H1 (cell line): ENCODE data around the gene KCNMA1. TPM values are rescaled to one million over a fixed set of nuclear protein-coding genes. Genes with fewer than 3 reads are reported as not detected.

Experiments
- CTCF ChIA-PET: fragments of 300-600 bp; sonication (Branson Sonifier 250); formaldehyde crosslinking; loops from one replicate; lab custom pipeline; 2021; ENCODE audit not compliant: partially characterized antibody; lab: Charles Lee
- POLR2A ChIA-PET: fragments of 300-600 bp; sonication (Branson Sonifier 250); formaldehyde crosslinking; loops from one replicate; lab custom pipeline; 2021; ENCODE audit warnings: inconsistent platforms; ENCODE audit not compliant: partially characterized antibody; lab: Charles Lee
- DNase-seq, 2 experiments: peaks; one replicate each; pipeline versions ENCODE4 v3.0.0 to v3.0.0-alpha.2; 2010 to 2022; ENCODE audit warnings: low spot score in 2 of 2, low read depth in 1 of 2, mixed read lengths in 1 of 2
- FAIRE-seq: peaks from 2 replicates; lab custom pipeline; 2011; peaks lifted over from hg19 to GRCh38; lab: Jason Lieb, UNC
- H2AFZ ChIP-seq: 2 replicates; pipeline ENCODE4 v1.8.1; 2012; ENCODE audit warnings: low read length, inconsistent platforms
- H2AK5ac ChIP-seq: 2 replicates; pipeline ENCODE4 v1.6.1; 2013; ENCODE audit warnings: low read depth, low read length
- H2BK120ac ChIP-seq: replicated peaks from 2 replicates; pipeline ENCODE3; 2013; ENCODE audit warnings: low read depth, low read length, inconsistent platforms
- H2BK12ac ChIP-seq: 2 replicates; pipeline ENCODE4 v1.6.1; 2013; ENCODE audit warnings: low read depth, low read length
- H2BK15ac ChIP-seq: 2 replicates; pipeline ENCODE4 v1.6.1; 2013; ENCODE audit warnings: low read length
- H2BK20ac ChIP-seq: 2 replicates; pipeline ENCODE4 v1.6.1; 2013; ENCODE audit warnings: low read length
- H2BK5ac ChIP-seq: 2 replicates; pipeline ENCODE4 v1.6.1; 2013; ENCODE audit warnings: low read depth, low read length
- H3K14ac ChIP-seq: 2 replicates; pipeline ENCODE4 v1.6.1; 2013; ENCODE audit warnings: inconsistent platforms; ENCODE audit not compliant: insufficient read length
- H3K18ac ChIP-seq: 2 replicates; pipeline ENCODE4 v1.6.1; 2013; ENCODE audit warnings: low read length; ENCODE audit errors: extremely low read depth
- H3K23ac ChIP-seq: 2 replicates; pipeline ENCODE4 v1.6.1; 2013; ENCODE audit warnings: inconsistent platforms; ENCODE audit not compliant: insufficient read length
- H3K23me2 ChIP-seq: 2 replicates; pipeline ENCODE4 v1.6.1; 2013; ENCODE audit warnings: low read depth, low read length
- H3K27ac ChIP-seq: 2 replicates; pipeline ENCODE4 v1.6.1; 2011; ENCODE audit warnings: low read depth, low read length, inconsistent platforms
- H3K27me3 ChIP-seq, 4 experiments: replicated peaks in 1 of 4; 1 replicate in 1 of 4; 2 replicates in 3 of 4; pipeline versions ENCODE4 v1.6.1 to v1.8.1; 2011 to 2013; ENCODE audit warnings: low read length in 3 of 4, mild to moderate bottlenecking in 3 of 4, inconsistent platforms in 2 of 4, mixed read lengths in 2 of 4, moderate library complexity in 1 of 4; ENCODE audit not compliant: control insufficient read depth in 3 of 4, insufficient read depth in 3 of 4; ENCODE audit errors: extremely low read depth in 1 of 4
- H3K36me3 ChIP-seq, 4 experiments: 2 replicates each; pipeline versions ENCODE4 v1.6.1 to v1.8.1; 2011 to 2013; ENCODE audit warnings: mild to moderate bottlenecking in 4 of 4, low read length in 3 of 4, moderate library complexity in 2 of 4, control low read depth in 1 of 4, inconsistent platforms in 1 of 4; ENCODE audit not compliant: insufficient read depth in 4 of 4, control insufficient read depth in 2 of 4
- H3K4ac ChIP-seq: replicated peaks from 2 replicates; pipeline ENCODE3; 2013; ENCODE audit warnings: low read length, low read depth, mixed read lengths, inconsistent platforms; ENCODE audit not compliant: insufficient read length
- H3K4me1 ChIP-seq, 4 experiments: replicated peaks in 1 of 4; 1 replicate in 1 of 4; 2 replicates in 3 of 4; pipeline versions ENCODE4 v1.6.1 to v1.8.1; 2011 to 2013; ENCODE audit warnings: low read length in 3 of 4, inconsistent platforms in 2 of 4, mixed read lengths in 1 of 4; ENCODE audit not compliant: insufficient read depth in 4 of 4, control insufficient read depth in 3 of 4
- H3K4me2 ChIP-seq, 2 experiments: 2 replicates each; pipeline versions ENCODE4 v1.6.1 to v1.8.1; 2011 to 2013; ENCODE audit warnings: low read depth in 2 of 2, low read length in 2 of 2, control low read depth in 1 of 2, inconsistent platforms in 1 of 2, mild to moderate bottlenecking in 1 of 2; ENCODE audit not compliant: insufficient read depth in 1 of 2
- H3K4me3 ChIP-seq, 4 experiments: fragments of 200-600, 300-600 bp in 1 of 4; sonication (generic), shearing (Covaris generic), sonication (Bioruptor Twin) in 1 of 4; 2 replicates each; pipeline versions ENCODE4 v1.5.1 to v1.8.1; 2011 to 2016; ENCODE audit warnings: low read length in 4 of 4, low read depth in 3 of 4, control low read depth in 2 of 4, inconsistent platforms in 2 of 4, mild to moderate bottlenecking in 2 of 4, mixed read lengths in 1 of 4, moderate library complexity in 1 of 4; ENCODE audit not compliant: insufficient read depth in 2 of 4; ENCODE audit errors: extremely low read depth in 1 of 4
- H3K56ac ChIP-seq: replicated peaks from 2 replicates; pipeline ENCODE3; 2013; ENCODE audit warnings: low read depth, mild to moderate bottlenecking, mixed read lengths, low read length, inconsistent platforms; ENCODE audit not compliant: insufficient read length
- H3K79me1 ChIP-seq: 2 replicates; pipeline ENCODE4 v1.6.1; 2013; ENCODE audit warnings: low read depth, low read length, control low read depth
- H3K79me2 ChIP-seq, 2 experiments: 2 replicates each; pipeline versions ENCODE4 v1.6.1 to v1.8.1; 2012 to 2013; ENCODE audit warnings: low read length in 2 of 2, mild to moderate bottlenecking in 2 of 2, inconsistent platforms in 1 of 2; ENCODE audit not compliant: insufficient read depth in 2 of 2, control insufficient read depth in 1 of 2
- H3K9ac ChIP-seq, 4 experiments: replicated peaks in 1 of 4; 1 replicate in 1 of 4; 2 replicates in 3 of 4; pipeline versions ENCODE4 v1.6.1 to v1.8.1; 2011 to 2013; ENCODE audit warnings: low read depth in 3 of 4, low read length in 3 of 4, control low read depth in 2 of 4, mild to moderate bottlenecking in 2 of 4, moderate library complexity in 2 of 4, inconsistent platforms in 1 of 4; ENCODE audit errors: extremely low read depth in 1 of 4
- H3K9me3 ChIP-seq, 2 experiments: 2 replicates each; pipeline versions ENCODE4 v1.6.1 to v1.8.1; 2012 to 2013; ENCODE audit warnings: mild to moderate bottlenecking in 2 of 2, moderate library complexity in 2 of 2, control low read depth in 1 of 2, inconsistent platforms in 1 of 2, low read depth in 1 of 2, low read length in 1 of 2, mixed read lengths in 1 of 2; ENCODE audit not compliant: insufficient read depth in 2 of 2
- H4K20me1 ChIP-seq, 2 experiments: replicated peaks in 1 of 2; 2 replicates each; pipeline versions ENCODE3 to v1.8.1; 2011 to 2013; ENCODE audit warnings: inconsistent platforms in 2 of 2, low read length in 2 of 2, mild to moderate bottlenecking in 1 of 2; ENCODE audit not compliant: insufficient read depth in 2 of 2, control insufficient read depth in 1 of 2
- H4K5ac ChIP-seq: 2 replicates; pipeline ENCODE4 v1.6.1; 2013; ENCODE audit warnings: low read length, low read depth, mixed read lengths, inconsistent platforms; ENCODE audit not compliant: insufficient read length
- H4K8ac ChIP-seq: 2 replicates; pipeline ENCODE4 v1.8.0; 2013; ENCODE audit warnings: mild to moderate bottlenecking, moderate library complexity, low read length, inconsistent platforms; ENCODE audit not compliant: insufficient read depth; ENCODE audit errors: extremely low read depth
- H4K91ac ChIP-seq: replicated peaks from 2 replicates; pipeline ENCODE3; 2013; ENCODE audit warnings: low read length, mixed read lengths, inconsistent platforms; ENCODE audit not compliant: insufficient read length
- ATF2 ChIP-seq: IDR thresholded peaks from 2 replicates; pipeline ENCODE4 v1.6.1; 2012; ENCODE audit warnings: low read length, inconsistent platforms
- BRCA1 ChIP-seq: IDR thresholded peaks from 2 replicates; pipeline ENCODE4 v1.6.1; 2012; ENCODE audit warnings: low read depth, low read length, improper control_type of control experiment
- CBX8 ChIP-seq: fragments of 300-800, 300-1000 bp; sonication (generic); IDR thresholded peaks from 2 replicates; pipeline ENCODE4 v1.7.1; 2016; ENCODE audit warnings: low read depth, low read length, borderline replicate concordance
- CHD2 ChIP-seq: IDR thresholded peaks from 2 replicates; pipeline ENCODE4 v1.6.1; 2012; ENCODE audit warnings: low read length, improper control_type of control experiment
- GTF2F1 ChIP-seq: IDR thresholded peaks from 2 replicates; pipeline ENCODE4 v1.6.1; 2012; ENCODE audit warnings: low read depth, low read length, improper control_type of control experiment, borderline replicate concordance
- KDM1A ChIP-seq: fragments of 200-600, 300-600 bp; sonication (generic); IDR thresholded peaks from 2 replicates; pipeline ENCODE4 v1.7.1; 2016; ENCODE audit warnings: mild to moderate bottlenecking, low read length, borderline replicate concordance
- KDM4A ChIP-seq: IDR thresholded peaks from one replicate; pipeline ENCODE4 v1.7.1; 2012; ENCODE audit warnings: low read depth, mild to moderate bottlenecking, moderate library complexity, low read length, inconsistent platforms; ENCODE audit not compliant: severe bottlenecking
- MAFK ChIP-seq: IDR thresholded peaks from 2 replicates; pipeline ENCODE4 v1.6.1; 2012; ENCODE audit warnings: low read depth, mild to moderate bottlenecking, improper control_type of control experiment, low read length
- POLR2AphosphoS5 ChIP-seq: IDR thresholded peaks from 2 replicates; pipeline ENCODE4 v1.6.1; 2011; ENCODE audit warnings: low read depth, low read length
- POU5F1 ChIP-seq: IDR thresholded peaks from 2 replicates; pipeline ENCODE4 v1.6.1; 2011; ENCODE audit warnings: low read depth, mild to moderate bottlenecking, low read length, moderate library complexity
- SP1 ChIP-seq: IDR thresholded peaks from 2 replicates; pipeline ENCODE4 v1.6.1; 2011; ENCODE audit warnings: low read depth, low read length
- SUZ12 ChIP-seq: fragments of 200-600 bp; sonication (generic); IDR thresholded peaks from 2 replicates; pipeline ENCODE4 v1.6.1; 2012; ENCODE audit warnings: mild to moderate bottlenecking, inconsistent platforms, low read length, moderate library complexity, mixed read lengths
- TEAD4 ChIP-seq: IDR thresholded peaks from 2 replicates; pipeline ENCODE4 v1.6.1; 2012; ENCODE audit warnings: low read depth, low read length, inconsistent platforms, mixed read lengths
- YY1 ChIP-seq: IDR thresholded peaks from 2 replicates; pipeline ENCODE4 v1.6.1; 2011; ENCODE audit warnings: low read depth, mild to moderate bottlenecking, low read length
- WGBS, 2 experiments: shearing (Covaris generic) in 1 of 2; methylation state at CpG; one replicate each; pipeline versions ENCODE4 v1.1.6 to v1.1.7; 2013 to 2015; ENCODE audit warnings: low lambda C conversion rate in 2 of 2, mixed read lengths in 2 of 2, inconsistent platforms in 1 of 2, low coverage in 1 of 2, missing lambda C conversion rate in 1 of 2; ENCODE audit not compliant: insufficient replicate concordance in 2 of 2, insufficient coverage in 1 of 2, insufficient read length in 1 of 2; ENCODE audit errors: extremely low coverage in 1 of 2, missing lambda C conversion rate in 1 of 2; 5-methylcytosine and 5-hydroxymethylcytosine counted together
- polyA plus RNA-seq, 7 experiments: library from polyadenylated mRNA; depleted of rRNA in 3 of 7; stranded (reverse) in 5 of 7; unstranded in 2 of 7; fragments of >200 nt in 5 of 7; fragments of 200-250 nt in 2 of 7; gene quantifications; 1 replicate in 5 of 7; 2 replicates in 1 of 7; 4 replicates in 1 of 7; pipeline versions ENCODE4 v1.2.1 to v1.2.3, GENCODE V29; 2011 to 2013; ENCODE audit warnings: missing spikeins in 2 of 7, mixed read lengths in 2 of 7
- total RNA-seq: library from RNA; stranded (reverse); fragmentation: NEBNext Ultra II Directional; extraction: Animal tissue kit (Norgen Biotek cat#: 25700); gene quantifications from 2 replicates; pipeline ENCODE4 v1.2.1, GENCODE V29; 2021

The KCNMA1 gene
- total and polyA plus RNA-seq, 2 of the 8 experiments (the other 6 are each of a cell fraction or from before 2014, with no cell fraction given): 10.2 to 11.1 TPM

DNA sequence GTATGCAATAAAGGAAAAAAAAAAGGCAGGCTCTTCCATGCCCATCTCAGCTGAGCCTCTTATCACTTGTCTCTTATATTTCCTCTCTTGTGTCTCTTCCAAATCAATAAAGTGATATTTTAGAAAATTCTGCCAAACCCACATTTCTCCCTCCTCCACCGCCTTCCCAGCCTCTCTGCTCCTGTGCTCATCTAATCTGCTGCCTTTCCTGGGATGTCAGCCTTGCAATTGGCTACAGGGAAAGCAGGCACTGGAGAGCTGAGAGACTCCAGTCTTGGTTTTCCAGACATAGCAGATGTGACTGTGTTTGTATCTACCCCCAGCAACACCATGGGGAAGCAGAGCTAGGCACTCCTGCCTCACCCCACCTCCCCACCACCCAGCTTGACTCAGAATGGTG, 298.4 kb downstream of the KCNMA1 start:
- Histone ChIP-seq H3K4me2 (no peak overlapping the region), H3K36me3 (no peaks in the 10 kb centered on the region), H3K4me3 (no peak overlapping the region), H3K23ac (no peak overlapping the region), H4K91ac (no peak overlapping the region), H2BK15ac (no peak overlapping the region), H2BK12ac (no peak overlapping the region), H4K5ac (no peak overlapping the region), H3K4me1 (no peaks in the 10 kb centered on the region), H3K14ac (no peak overlapping the region), H2BK20ac (no peak overlapping the region), H2AFZ (no peak overlapping the region), H2AK5ac (no peak overlapping the region), H3K9ac (no peak overlapping the region), H3K56ac (no peak overlapping the region), H2BK5ac (no peak overlapping the region), H4K8ac (peak overlapping the region; percentile 1; the same call in 1 of the 2 replicates), H4K20me1 (no peaks in the 10 kb centered on the region), H3K79me1 (no peaks in the 10 kb centered on the region), H3K27me3 (no peaks in the 10 kb centered on the region), H3K9me3 (peaks cover 5 to 7% of the 10 kb centered on the region in 2 experiments; a peak in 2 of 4 replicates), H3K4ac (no peak overlapping the region), H3K79me2 (no peaks in the 10 kb centered on the region), H3K23me2 (no peaks in the 10 kb centered on the region), H2BK120ac (no peak overlapping the region), H3K18ac (no peak overlapping the region), H3K27ac (no peak overlapping the region)
- POLR2A ChIA-PET: no interaction called here
- WGBS, 2 experiments: 95% methylated on average over 1 of the region's 1 CpG; no CpG with 5 or more reads in 1 of the 2 experiments
- no peak for FAIRE-seq
- CTCF ChIA-PET: interaction anchor here (0.6 to 1.0 kb wide), 5 partner anchors 11 to 321 kb away, joined by 3 to 5 read pairs (median 3); no protein-coding TSS in a partner anchor
- no peak for DNase-seq
- TF ChIP-seq SUZ12 (no peak), BRCA1 (no peak), KDM1A (no peak), YY1 (no peak), MAFK (no peak), ATF2 (no peak), TEAD4 (no peak), KDM4A (no peak), POLR2AphosphoS5 (no peak), GTF2F1 (no peak), CBX8 (no peak), SP1 (no peak), CHD2 (no peak), POU5F1 (no peak)
